PFSK-1 (cell line): ENCODE measurements around the gene LRPAP1.

Experiments used
- FOXP2 ChIP-seq: optimal IDR thresholded peaks from 2 replicates; pipeline ENCODE3; 2011; ENCODE audit warnings: borderline replicate concordance, control low read depth, inconsistent platforms; ENCODE audit not compliant: insufficient read depth; ENCODE audit errors: extremely low read length, extremely low read depth
- POLR2AphosphoS5 ChIP-seq: IDR thresholded peaks from 2 replicates; pipeline ENCODE4 v1.6.1; 2012; ENCODE audit warnings: low read depth, mild to moderate bottlenecking, control low read depth, low read length, moderate library complexity
- REST ChIP-seq, 2 experiments: IDR thresholded peaks; 2 replicates each; pipeline versions ENCODE4 v1.6.1 to v1.8.0; 2011 to 2012; ENCODE audit warnings: low read depth in 2 of 2, low read length in 2 of 2, control low read depth in 1 of 2, inconsistent platforms in 1 of 2, mild to moderate bottlenecking in 1 of 2, moderate library complexity in 1 of 2; ENCODE audit not compliant: insufficient read depth in 1 of 2
- SIN3A ChIP-seq: IDR thresholded peaks from 2 replicates; pipeline ENCODE4 v1.6.1; 2012; ENCODE audit warnings: mild to moderate bottlenecking, low read length, moderate library complexity, borderline replicate concordance; ENCODE audit not compliant: insufficient read depth
- TAF1 ChIP-seq: IDR thresholded peaks from 2 replicates; pipeline ENCODE4 v1.6.1; 2012; ENCODE audit warnings: low read length, control low read depth, borderline replicate concordance; ENCODE audit not compliant: insufficient read depth

DNA sequence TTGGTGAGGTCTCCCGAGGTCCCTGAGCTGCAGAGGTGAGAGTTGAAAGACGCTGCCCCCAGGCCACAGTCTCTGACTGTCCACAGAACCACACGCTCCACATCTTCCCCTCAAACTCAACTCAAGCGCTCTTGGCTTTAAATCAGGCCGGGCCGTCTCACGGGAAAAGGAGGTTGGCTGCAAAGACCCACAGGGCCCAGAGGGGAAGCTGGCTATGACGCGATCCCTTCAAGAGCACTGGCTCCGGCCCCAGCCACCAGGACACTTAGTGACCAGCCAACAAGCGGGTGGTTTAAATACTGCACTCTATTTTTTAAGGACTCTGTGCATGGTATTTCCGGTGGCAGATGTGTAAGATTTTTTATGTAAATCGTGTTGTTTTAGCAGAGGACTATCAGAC is 19.9 kb downstream of the LRPAP1 start:
- TF ChIP-seq POLR2AphosphoS5 = no peak
- TF ChIP-seq SIN3A = no peak
- TF ChIP-seq REST (IDR thresholded peaks at IDR 0.05; ENCODE audit: insufficient read depth in 1 of 2, low read depth in 2 of 2, low read length in 2 of 2) = no peak
- no peak for TF ChIP-seq FOXP2
- no peak for TF ChIP-seq TAF1
